GM12801 (cell line): ENCODE measurements around the gene LHFPL3.

Experiments
- CTCF ChIP-seq: IDR thresholded peaks from one replicate; pipeline ENCODE4 v1.5.1; 2011; ENCODE audit warnings: control low read depth; ENCODE audit not compliant: insufficient read length; ENCODE audit errors: extremely low read depth

The LHFPL3 gene

GRCh38 chr7:104445393-104445792 is 117.0 kb downstream of the LHFPL3 start:
- TF ChIP-seq CTCF: no peak

- no peak for TF ChIP-seq CTCF
Observed at GRCh38 chr7:104450861-104451260, 122.5 kb downstream of the LHFPL3 start.

- no peak for TF ChIP-seq CTCF
Observed at GRCh38 chr7:104453190-104453589, 124.8 kb downstream of the LHFPL3 start.

GRCh38 chr7:104458875-104459274 is 130.5 kb downstream of the LHFPL3 start:
- no peak for TF ChIP-seq CTCF

- no peak for TF ChIP-seq CTCF
Observed at GRCh38 chr7:104469166-104469820, 140.9 kb downstream of the LHFPL3 start.

- no peak for TF ChIP-seq CTCF
Observed at GRCh38 chr7:104480529-104480928, 152.1 kb downstream of the LHFPL3 start.

- TF ChIP-seq CTCF: no peak
Observed at GRCh38 chr7:104482362-104483037, 154.1 kb downstream of the LHFPL3 start.
